Activated naive CD8-positive, alpha-beta T cell treated with anti-CD3 and anti-CD28 coated beads for 36 hours (primary cell): ENCODE measurements around the gene LRFN5. TPM values are rescaled to one million over a fixed set of nuclear protein-coding genes. Genes with fewer than 3 reads are reported as not detected.
"Not testable (repeated sequence)": the region's sequence is repeated elsewhere in the genome, so short reads cannot be mapped to it uniquely, and the experiment has no call there.

Experiments used
- DNase-seq: peaks from one replicate; pipeline ENCODE4 v3.0.0; 2021
- H3K27ac Mint-ChIP-seq: one replicate; pipeline ENCODE4 v1.8.0; 2022; ENCODE audit warnings: mild to moderate bottlenecking, moderate library complexity, mixed read lengths
- H3K27me3 Mint-ChIP-seq: one replicate; pipeline ENCODE4 v1.8.0; 2022; ENCODE audit warnings: mild to moderate bottlenecking, mixed read lengths
- H3K36me3 Mint-ChIP-seq: one replicate; pipeline ENCODE4 v1.8.0; 2021; ENCODE audit warnings: mild to moderate bottlenecking, mixed read lengths
- H3K4me1 Mint-ChIP-seq: one replicate; pipeline ENCODE4 v1.8.0; 2021; ENCODE audit warnings: mixed read lengths
- H3K4me3 Mint-ChIP-seq: one replicate; pipeline ENCODE4 v1.8.0; 2022; ENCODE audit warnings: mild to moderate bottlenecking, moderate library complexity, mixed read lengths
- H3K9me3 Mint-ChIP-seq: one replicate; pipeline ENCODE4 v1.8.0; 2022; ENCODE audit warnings: mixed read lengths
- total RNA-seq, 2 experiments: library from RNA; stranded (reverse); gene quantifications; one replicate each; pipeline ENCODE4 v1.2.3, GENCODE V29; 2021

LRFN5 gene
- not detected for total RNA-seq

GRCh38 chr14:41606532-41607303 is at the start of gene LRFN5:
TSS of gene LRFN5 (plus strand) at chr14:41606876.
- H3K9me3 Mint-ChIP-seq = no peaks in the 10 kb centered on the region
- no peaks in the 10 kb centered on the region for H3K36me3 Mint-ChIP-seq
- H3K27me3 Mint-ChIP-seq = peaks cover 82% of the 10 kb centered on the region
- H3K4me3 Mint-ChIP-seq = peak within 1 kb of the TSS; percentile 71
- peak; percentile 11 for DNase-seq
- no peak within 1 kb of the TSS for H3K27ac Mint-ChIP-seq
- peaks cover 28% of the 10 kb centered on the region for H3K4me1 Mint-ChIP-seq

GRCh38 chr14:41558490-41558889 is 48.2 kb upstream of the LRFN5 start:
- H3K36me3 Mint-ChIP-seq = no peaks in the 10 kb centered on the region
- H3K4me3 Mint-ChIP-seq = no peak overlapping the region
- no peak for DNase-seq
- no peak overlapping the region for H3K27ac Mint-ChIP-seq
- no peaks in the 10 kb centered on the region for H3K27me3 Mint-ChIP-seq
- no peaks in the 10 kb centered on the region for H3K4me1 Mint-ChIP-seq
- H3K9me3 Mint-ChIP-seq = no peaks in the 10 kb centered on the region

GRCh38 chr14:41566864-41567263 is 39.8 kb upstream of the LRFN5 start:
- H3K27ac Mint-ChIP-seq, DNase-seq, H3K4me3 Mint-ChIP-seq, H3K4me1 Mint-ChIP-seq, H3K27me3 Mint-ChIP-seq, H3K9me3 Mint-ChIP-seq, H3K36me3 Mint-ChIP-seq: not testable (repeated sequence)

GRCh38 chr14:41568979-41569378 is 37.7 kb upstream of the LRFN5 start:
- Mint-ChIP-seq H3K27me3 (peaks cover 3% of the 10 kb centered on the region), H3K36me3 (no peaks in the 10 kb centered on the region), H3K4me1 (no peaks in the 10 kb centered on the region), H3K4me3 (no peak overlapping the region), H3K9me3 (peaks cover 4% of the 10 kb centered on the region), H3K27ac (no peak overlapping the region)
- no peak for DNase-seq

- Mint-ChIP-seq H3K4me1 (no peaks in the 10 kb centered on the region), H3K4me3 (no peak overlapping the region)
- no peak for DNase-seq
These were observed 36.1 kb upstream of the LRFN5 start for GRCh38 chr14:41570415-41571155.

GRCh38 chr14:41586237-41586636 is 20.4 kb upstream of the LRFN5 start:
- H3K27ac Mint-ChIP-seq = no peak overlapping the region

More at GRCh38 chr14:41570415-41571155, 36.1 kb upstream of the LRFN5 start:
- Mint-ChIP-seq H3K27me3 (peaks cover 5% of the 10 kb centered on the region), H3K9me3 (peaks cover 4% of the 10 kb centered on the region), H3K36me3 (no peaks in the 10 kb centered on the region), H3K27ac (no peak overlapping the region)

GRCh38 chr14:41597647-41598046 is 9.0 kb upstream of the LRFN5 start:
- no peaks in the 10 kb centered on the region for H3K36me3 Mint-ChIP-seq
- no peaks in the 10 kb centered on the region for H3K4me1 Mint-ChIP-seq
- H3K27me3 Mint-ChIP-seq = peaks cover 15% of the 10 kb centered on the region
- no peak overlapping the region for H3K4me3 Mint-ChIP-seq
- H3K27ac Mint-ChIP-seq = no peak overlapping the region
- no peaks in the 10 kb centered on the region for H3K9me3 Mint-ChIP-seq
- no peak for DNase-seq

More at GRCh38 chr14:41586237-41586636, 20.4 kb upstream of the LRFN5 start:
- H3K9me3 Mint-ChIP-seq = no peaks in the 10 kb centered on the region
- H3K27me3 Mint-ChIP-seq = no peaks in the 10 kb centered on the region
- no peak for DNase-seq
- no peak overlapping the region for H3K4me3 Mint-ChIP-seq
- H3K4me1 Mint-ChIP-seq = no peaks in the 10 kb centered on the region
- no peaks in the 10 kb centered on the region for H3K36me3 Mint-ChIP-seq

- H3K4me1 Mint-ChIP-seq, DNase-seq, H3K4me3 Mint-ChIP-seq, H3K36me3 Mint-ChIP-seq, H3K9me3 Mint-ChIP-seq, H3K27ac Mint-ChIP-seq: not testable (repeated sequence)
- H3K27me3 Mint-ChIP-seq = peaks cover 30% of the 10 kb centered on the region
These were observed 6.8 kb upstream of the LRFN5 start for GRCh38 chr14:41599805-41600385.

GRCh38 chr14:41604721-41605531 is 1.8 kb upstream of the LRFN5 start:
- Mint-ChIP-seq H3K36me3 (no peaks in the 10 kb centered on the region), H3K27me3 (peaks cover 72% of the 10 kb centered on the region), H3K27ac (no peak overlapping the region), H3K9me3 (no peaks in the 10 kb centered on the region), H3K4me3 (peak overlapping the region; percentile 14), H3K4me1 (peaks cover 28% of the 10 kb centered on the region)
- peak; percentile 0 for DNase-seq

- H3K4me1 Mint-ChIP-seq = peaks cover 28% of the 10 kb centered on the region
- no peaks in the 10 kb centered on the region for H3K9me3 Mint-ChIP-seq
- no peak for DNase-seq
- H3K4me3 Mint-ChIP-seq = peak overlapping the region; percentile 4
- H3K27me3 Mint-ChIP-seq = peaks cover 74% of the 10 kb centered on the region
- no peaks in the 10 kb centered on the region for H3K36me3 Mint-ChIP-seq
- H3K27ac Mint-ChIP-seq = no peak overlapping the region
These were observed 960 bp upstream of the LRFN5 start for GRCh38 chr14:41605550-41606281.

- Mint-ChIP-seq H3K4me1 (peaks cover 28% of the 10 kb centered on the region), H3K27ac (no peak overlapping the region), H3K36me3 (no peaks in the 10 kb centered on the region), H3K27me3 (peaks cover 77% of the 10 kb centered on the region), H3K4me3 (peak overlapping the region; percentile 55), H3K9me3 (no peaks in the 10 kb centered on the region)
- DNase-seq = no peak
These were observed 469 bp upstream of the LRFN5 start for GRCh38 chr14:41606282-41606531.

- Mint-ChIP-seq H3K4me3 (peak overlapping the region; percentile 71), H3K9me3 (no peaks in the 10 kb centered on the region), H3K27ac (no peak overlapping the region), H3K27me3 (peaks cover 85% of the 10 kb centered on the region), H3K4me1 (peaks cover 28% of the 10 kb centered on the region), H3K36me3 (no peaks in the 10 kb centered on the region)
- no peak for DNase-seq
These were observed 664 bp downstream of the LRFN5 start for GRCh38 chr14:41607304-41607775.

- Mint-ChIP-seq H3K27ac (no peak overlapping the region), H3K36me3 (no peaks in the 10 kb centered on the region), H3K9me3 (no peaks in the 10 kb centered on the region), H3K27me3 (peaks cover 84% of the 10 kb centered on the region), H3K4me1 (peaks cover 28% of the 10 kb centered on the region), H3K4me3 (peak overlapping the region; percentile 47)
- DNase-seq = no peak
These were observed 1.4 kb downstream of the LRFN5 start for GRCh38 chr14:41607966-41608663.
